Body of pancreas (tissue), 4 donors: Measurements from ENCODE around the gene STIM1. TPM values are rescaled to one million over a fixed set of nuclear protein-coding genes. Genes with fewer than 3 reads are reported as not detected.

ENCODE experiments used
- ATAC-seq: fragments of 150-250 bp; one replicate; pipeline ENCODE4 v1.9.1; 2016
- DNase-seq, 4 donors: peaks; one replicate each; pipeline ENCODE4 v3.0.0-alpha.2; 2019
- H3K27ac ChIP-seq, 4 donors: fragments of 200-600 bp; sonication (generic); 1 replicate in 3 of 4; 2 replicates in 1 of 4; pipeline versions ENCODE4 v1.5.1 to v1.6.1; 2016 to 2019; ENCODE audit warnings: mild to moderate bottlenecking in 1 of 4, mixed read lengths in 1 of 4, moderate library complexity in 1 of 4
- H3K27me3 ChIP-seq, 2 donors: fragments of 200-600 bp; sonication (generic); one replicate each; pipeline ENCODE4 v1.6.0; 2016; ENCODE audit warnings: mild to moderate bottlenecking in 1 of 2
- H3K36me3 ChIP-seq, 2 donors: fragments of 200-600 bp; sonication (generic); replicated peaks in 1 of 2; 2 replicates each; pipeline ENCODE4 v1.5.1; 2016; ENCODE audit warnings: low read depth in 2 of 2; ENCODE audit not compliant: insufficient read depth in 1 of 2
- H3K4me1 ChIP-seq: fragments of 200-600 bp; sonication (generic); one replicate; pipeline ENCODE4 v1.6.0; 2016
- H3K4me3 ChIP-seq, 2 donors: fragments of 200-600 bp; sonication (generic); 1 replicate in 1 of 2; 2 replicates in 1 of 2; pipeline ENCODE4 v1.5.1; 2016 to 2019
- H3K9me3 ChIP-seq, 3 donors: fragments of 200-600 bp; sonication (generic); 1 replicate in 2 of 3; 2 replicates in 1 of 3; pipeline ENCODE4 v1.5.1; 2016
- POLR2A ChIP-seq, 3 donors: fragments of 450-650 bp; IDR thresholded peaks; one replicate each; pipeline ENCODE4 v1.6.1; 2016; ENCODE audit warnings: antibody characterized with exemption in 3 of 3, mild to moderate bottlenecking in 2 of 3
- WGBS, 2 donors: methylation state at CpG; one replicate each; pipeline ENCODE4 v1.1.5; 2017; 5-methylcytosine and 5-hydroxymethylcytosine counted together
- intact Hi-C: fragments of 100-400 bp; cut with DNase I; formaldehyde crosslinking; loops from one replicate; pipeline ENCODE4 v1.15.1; 2023
- total RNA-seq, 2 donors: library from RNA; depleted of rRNA; stranded (reverse); fragments of >200 nt; gene quantifications; one replicate each; pipeline ENCODE4 v1.1.0, GENCODE V29; 2016
- TF ChIP-seq, protein P1 (sequence below), 7 experiments: fragments of 450-650 bp in 4 of 7; fragments of 200-600 bp in 3 of 7; sonication (generic) in 3 of 7; IDR thresholded peaks; one replicate each; pipeline ENCODE4 v1.5.1; 2016 to 2019; ENCODE audit warnings: antibody characterized with exemption in 7 of 7

The STIM1 gene
- total RNA-seq = 10 to 100 TPM; 20.4 to 24.6 TPM

DNA sequence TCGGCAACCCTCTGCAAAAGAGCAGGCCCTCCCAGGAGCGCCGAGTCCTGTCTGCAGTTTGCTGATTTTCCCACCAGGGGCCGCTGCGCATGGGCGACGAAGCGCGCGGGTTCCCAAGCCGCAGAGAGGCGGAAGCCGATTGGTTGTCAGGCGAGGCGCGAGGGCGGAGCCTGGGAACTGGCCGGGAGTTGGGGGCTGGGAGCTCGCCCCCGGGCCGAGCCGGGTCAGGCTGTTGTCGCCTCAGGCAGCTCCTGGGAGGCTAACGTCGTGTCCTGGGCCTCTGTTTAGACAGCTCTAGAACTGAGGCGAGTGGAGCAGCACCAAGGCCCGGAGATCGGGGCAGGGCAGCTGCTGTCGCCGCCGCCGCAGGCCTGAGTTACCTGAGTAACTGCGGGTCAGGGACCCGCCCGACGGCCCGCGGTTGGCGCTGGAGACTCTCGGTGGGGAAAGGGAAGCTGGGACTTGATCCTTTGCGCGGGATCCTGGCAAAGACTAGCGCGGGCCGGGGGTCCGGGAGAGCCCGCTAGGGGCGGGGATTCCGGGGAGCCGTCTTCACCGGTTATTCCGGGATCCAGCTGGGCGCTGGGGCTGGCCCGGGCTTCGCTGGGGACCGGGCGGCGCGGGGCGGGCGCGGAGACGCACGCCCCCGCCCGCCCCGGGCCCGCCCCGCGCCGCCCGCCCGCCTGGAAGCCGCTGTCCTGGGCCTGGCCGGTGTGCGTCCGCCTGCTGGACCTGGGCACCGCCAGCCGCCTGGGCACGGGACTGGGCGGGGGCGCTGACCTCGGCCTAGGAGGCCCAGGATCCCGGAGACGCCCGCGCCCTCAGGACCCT lies at the start of gene STIM1:
Gene STIM1, plus strand, starts transcription at position 688 of the 831 bp plus-strand sequence. CDS start 607 bp downstream, outside the sequence.
- ATAC-seq = peak; percentile 91
- 2% methylated on average over 81 of the region's 87 CpGs; no CpG with 5 or more reads in 1 of the 2 donors for WGBS, 2 donors
- peak in 2 of 3 donors; percentile 88 to 90 for TF ChIP-seq POLR2A (IDR thresholded peaks at IDR 0.05)
- TF ChIP-seq, protein P1, sequence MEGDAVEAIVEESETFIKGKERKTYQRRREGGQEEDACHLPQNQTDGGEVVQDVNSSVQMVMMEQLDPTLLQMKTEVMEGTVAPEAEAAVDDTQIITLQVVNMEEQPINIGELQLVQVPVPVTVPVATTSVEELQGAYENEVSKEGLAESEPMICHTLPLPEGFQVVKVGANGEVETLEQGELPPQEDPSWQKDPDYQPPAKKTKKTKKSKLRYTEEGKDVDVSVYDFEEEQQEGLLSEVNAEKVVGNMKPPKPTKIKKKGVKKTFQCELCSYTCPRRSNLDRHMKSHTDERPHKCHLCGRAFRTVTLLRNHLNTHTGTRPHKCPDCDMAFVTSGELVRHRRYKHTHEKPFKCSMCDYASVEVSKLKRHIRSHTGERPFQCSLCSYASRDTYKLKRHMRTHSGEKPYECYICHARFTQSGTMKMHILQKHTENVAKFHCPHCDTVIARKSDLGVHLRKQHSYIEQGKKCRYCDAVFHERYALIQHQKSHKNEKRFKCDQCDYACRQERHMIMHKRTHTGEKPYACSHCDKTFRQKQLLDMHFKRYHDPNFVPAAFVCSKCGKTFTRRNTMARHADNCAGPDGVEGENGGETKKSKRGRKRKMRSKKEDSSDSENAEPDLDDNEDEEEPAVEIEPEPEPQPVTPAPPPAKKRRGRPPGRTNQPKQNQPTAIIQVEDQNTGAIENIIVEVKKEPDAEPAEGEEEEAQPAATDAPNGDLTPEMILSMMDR (IDR thresholded peaks at IDR 0.05) = peak; percentile 96 to 99 (median 99)
- intact Hi-C loops = no loop called here
- Histone ChIP-seq H3K27ac (peak within 1 kb of the TSS; percentile 92 to 99 (median 99)), H3K36me3 (no peaks in the 10 kb centered on the region), H3K4me1 (peaks cover 50% of the 10 kb centered on the region), H3K4me3 (peak within 1 kb of the TSS; percentile 79 to 87), H3K27me3 (no peaks in the 10 kb centered on the region), H3K9me3 (no peaks in the 10 kb centered on the region)
- peak; percentile 94 to 96 (median 96) for DNase-seq

DNA sequence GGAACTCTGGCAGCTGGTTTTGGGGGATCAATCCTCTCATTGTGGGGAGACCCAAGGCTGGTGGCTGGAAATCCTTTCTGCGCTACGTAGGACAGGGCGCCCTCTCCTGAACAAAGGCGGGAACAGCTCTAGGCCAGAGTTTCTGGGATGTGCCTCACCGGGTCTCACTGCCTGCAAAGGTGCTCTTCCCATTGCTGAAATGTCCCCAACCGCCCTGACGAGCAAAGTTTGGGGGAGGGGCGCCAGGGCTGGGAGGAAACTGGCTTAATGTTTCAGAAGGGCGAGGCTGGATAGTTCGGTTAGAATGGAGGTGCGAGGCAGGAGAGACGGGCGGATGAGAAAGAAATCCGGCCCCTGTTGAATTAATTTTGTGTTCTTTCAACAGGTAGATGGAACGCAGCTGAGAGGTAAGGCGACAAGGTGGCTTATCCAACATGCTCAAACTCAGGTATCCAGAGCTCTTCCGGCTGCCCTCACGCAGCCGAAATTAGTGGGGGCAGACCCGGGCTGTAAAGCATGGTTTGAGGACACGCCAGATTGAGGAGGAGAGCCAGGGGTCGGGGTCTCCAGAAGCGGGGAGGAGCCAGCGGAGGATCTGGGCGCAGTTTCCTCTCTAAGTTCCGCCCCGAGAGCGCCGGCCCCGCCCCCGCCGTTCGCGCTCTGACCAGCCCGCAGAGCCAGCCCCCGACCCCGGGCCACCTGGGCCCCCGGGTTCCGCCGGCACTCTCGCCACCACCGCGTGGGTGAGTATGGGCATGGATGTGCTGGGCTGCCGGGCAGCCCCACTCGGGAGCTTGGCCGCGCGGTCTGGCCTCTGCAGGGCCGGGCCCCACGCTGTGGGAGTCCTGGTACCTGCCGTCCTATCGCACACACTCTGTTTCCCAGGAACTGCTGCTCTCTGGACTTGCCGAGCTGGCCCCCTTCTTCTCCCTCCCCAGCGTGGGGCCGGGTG lies 47.3 kb upstream of the STIM1 start, which contains the start of gene PGAP2:
Gene PGAP2, plus strand, starts transcription at position 652 of the 952 bp plus-strand sequence. CDS start 2,700 bp downstream, outside the sequence.
- 1 to 2% methylated on average over 17 to 46 of the region's 55 CpGs for WGBS, 2 donors
- Histone ChIP-seq H3K27me3 (no peaks in the 10 kb centered on the region), H3K27ac (peak within 1 kb of the TSS; percentile 41 to 84 (median 61)), H3K36me3 (no peaks in the 10 kb centered on the region), H3K4me3 (peak within 1 kb of the TSS; percentile 45 to 79), H3K9me3 (no peaks in the 10 kb centered on the region), H3K4me1 (peaks cover 14% of the 10 kb centered on the region)
- ATAC-seq (peak; percentile 81), DNase-seq (peak; percentile 55 to 73 (median 60))
- peak in 1 of 3 donors; percentile 12 for TF ChIP-seq POLR2A (IDR thresholded peaks at IDR 0.05)
- TF ChIP-seq, protein P1 (IDR thresholded peaks at IDR 0.05) = peak; percentile 35 to 61 (median 45)
- intact Hi-C loops = no loop called here

DNA sequence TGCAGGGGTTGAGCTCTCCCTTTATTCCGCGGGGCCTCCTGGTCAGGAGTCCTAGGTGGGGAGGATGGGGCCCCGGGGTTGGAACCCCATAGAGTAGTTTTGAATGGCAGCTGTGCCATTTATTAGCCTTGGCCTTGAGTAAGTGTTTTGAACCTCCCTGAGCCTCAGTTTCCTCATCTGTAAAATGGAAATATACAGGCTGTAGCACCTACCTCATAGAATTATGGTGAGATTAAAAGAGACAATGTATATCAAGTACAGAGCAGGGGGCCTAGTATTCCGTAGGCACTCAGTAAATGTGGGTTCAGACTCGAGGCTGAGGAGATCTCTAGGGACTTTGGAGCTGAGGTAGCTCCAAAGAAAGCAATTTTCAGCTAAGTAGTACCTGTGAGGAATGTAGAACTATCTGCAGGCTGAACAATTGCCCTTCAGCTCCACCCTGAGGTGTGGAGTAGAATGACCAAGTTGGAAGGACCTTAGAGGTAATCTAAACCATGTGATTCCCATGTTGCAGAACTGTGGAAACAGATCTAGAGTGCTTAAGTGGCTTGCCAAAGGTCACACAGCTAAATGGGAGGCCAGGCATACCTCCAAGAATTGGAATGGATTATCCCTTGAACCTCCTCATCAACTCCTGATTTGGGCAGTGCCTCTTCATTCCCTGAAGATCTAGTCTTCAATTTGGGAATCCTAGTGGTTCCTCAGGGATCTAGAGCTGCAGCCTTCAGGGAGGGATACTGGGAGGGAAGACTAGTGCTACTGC lies 46.4 kb upstream of the STIM1 start:
- DNase-seq (peak; percentile 61 to 77 (median 68)), ATAC-seq (peak; percentile 91)
- H3K4me3 ChIP-seq = peak overlapping the region; percentile 45 to 79
- H3K9me3 ChIP-seq = no peaks in the 10 kb centered on the region
- H3K4me1 ChIP-seq = peaks cover 14% of the 10 kb centered on the region
- no peaks in the 10 kb centered on the region for H3K36me3 ChIP-seq
- no peak for TF ChIP-seq POLR2A (IDR thresholded peaks at IDR 0.05)
- TF ChIP-seq, protein P1 (IDR thresholded peaks at IDR 0.05) = peak in 6 of 7 experiments; percentile 31 to 73 (median 67)
- WGBS, 2 donors = 5 to 6% methylated on average over 5 of the region's 5 CpGs
- H3K27ac ChIP-seq = peak overlapping the region; percentile 41 to 84 (median 61)
- intact Hi-C loops = no loop called here
- no peaks in the 10 kb centered on the region for H3K27me3 ChIP-seq

DNA sequence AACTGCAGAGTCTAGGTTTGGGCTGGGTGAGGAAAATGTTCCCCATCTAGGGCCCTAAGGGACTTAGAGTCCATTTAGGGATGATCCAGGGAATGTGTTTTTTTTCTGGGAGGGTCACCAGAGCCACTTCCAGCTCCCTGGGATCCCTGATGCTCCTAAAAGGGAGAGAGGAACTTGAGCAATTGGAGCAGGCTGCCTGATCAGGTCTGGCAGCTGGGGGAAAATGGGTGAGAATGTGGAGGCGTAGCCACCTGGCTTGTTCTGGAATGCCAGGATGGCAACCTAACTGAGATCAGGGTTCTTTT lies 45.9 kb upstream of the STIM1 start:
- Histone ChIP-seq H3K9me3 (no peaks in the 10 kb centered on the region), H3K4me3 (no peak overlapping the region), H3K27ac (no peak overlapping the region), H3K27me3 (no peaks in the 10 kb centered on the region), H3K4me1 (peaks cover 14% of the 10 kb centered on the region), H3K36me3 (no peaks in the 10 kb centered on the region)
- ATAC-seq = no peak
- TF ChIP-seq, protein P1 (IDR thresholded peaks at IDR 0.05) = no peak
- no peak for TF ChIP-seq POLR2A (IDR thresholded peaks at IDR 0.05)
- intact Hi-C loops = no loop called here
- WGBS, 2 donors = 94 to 100% methylated on average over 1 of the region's 1 CpG
- no peak for DNase-seq
